H1 (cell line): Measurements from ENCODE around the gene CCDC106. TPM values are rescaled to one million over a fixed set of nuclear protein-coding genes. Genes with fewer than 3 reads are reported as not detected.

Experiments
- CTCF ChIA-PET: fragments of 300-600 bp; sonication (Branson Sonifier 250); formaldehyde crosslinking; loops from one replicate; lab custom pipeline; 2021; ENCODE audit not compliant: partially characterized antibody; lab: Charles Lee
- POLR2A ChIA-PET: fragments of 300-600 bp; sonication (Branson Sonifier 250); formaldehyde crosslinking; loops from one replicate; lab custom pipeline; 2021; ENCODE audit warnings: inconsistent platforms; ENCODE audit not compliant: partially characterized antibody; lab: Charles Lee
- DNase-seq, 2 experiments: peaks; one replicate each; pipeline versions ENCODE4 v3.0.0 to v3.0.0-alpha.2; 2010 to 2022; ENCODE audit warnings: low spot score in 2 of 2, low read depth in 1 of 2, mixed read lengths in 1 of 2
- FAIRE-seq: peaks from 2 replicates; lab custom pipeline; 2011; peaks lifted over from hg19 to GRCh38; lab: Jason Lieb, UNC
- H2AFZ ChIP-seq: 2 replicates; pipeline ENCODE4 v1.8.1; 2012; ENCODE audit warnings: low read length, inconsistent platforms
- H2AK5ac ChIP-seq: 2 replicates; pipeline ENCODE4 v1.6.1; 2013; ENCODE audit warnings: low read depth, low read length
- H2BK120ac ChIP-seq: replicated peaks from 2 replicates; pipeline ENCODE3; 2013; ENCODE audit warnings: low read depth, low read length, inconsistent platforms
- H2BK12ac ChIP-seq: 2 replicates; pipeline ENCODE4 v1.6.1; 2013; ENCODE audit warnings: low read depth, low read length
- H2BK15ac ChIP-seq: 2 replicates; pipeline ENCODE4 v1.6.1; 2013; ENCODE audit warnings: low read length
- H2BK20ac ChIP-seq: 2 replicates; pipeline ENCODE4 v1.6.1; 2013; ENCODE audit warnings: low read length
- H2BK5ac ChIP-seq: 2 replicates; pipeline ENCODE4 v1.6.1; 2013; ENCODE audit warnings: low read depth, low read length
- H3K14ac ChIP-seq: 2 replicates; pipeline ENCODE4 v1.6.1; 2013; ENCODE audit warnings: inconsistent platforms; ENCODE audit not compliant: insufficient read length
- H3K18ac ChIP-seq: 2 replicates; pipeline ENCODE4 v1.6.1; 2013; ENCODE audit warnings: low read length; ENCODE audit errors: extremely low read depth
- H3K23ac ChIP-seq: 2 replicates; pipeline ENCODE4 v1.6.1; 2013; ENCODE audit warnings: inconsistent platforms; ENCODE audit not compliant: insufficient read length
- H3K23me2 ChIP-seq: 2 replicates; pipeline ENCODE4 v1.6.1; 2013; ENCODE audit warnings: low read depth, low read length
- H3K27ac ChIP-seq: 2 replicates; pipeline ENCODE4 v1.6.1; 2011; ENCODE audit warnings: low read depth, low read length, inconsistent platforms
- H3K27me3 ChIP-seq, 4 experiments: replicated peaks in 1 of 4; 1 replicate in 1 of 4; 2 replicates in 3 of 4; pipeline versions ENCODE4 v1.6.1 to v1.8.1; 2011 to 2013; ENCODE audit warnings: low read length in 3 of 4, mild to moderate bottlenecking in 3 of 4, inconsistent platforms in 2 of 4, mixed read lengths in 2 of 4, moderate library complexity in 1 of 4; ENCODE audit not compliant: control insufficient read depth in 3 of 4, insufficient read depth in 3 of 4; ENCODE audit errors: extremely low read depth in 1 of 4
- H3K36me3 ChIP-seq, 4 experiments: 2 replicates each; pipeline versions ENCODE4 v1.6.1 to v1.8.1; 2011 to 2013; ENCODE audit warnings: mild to moderate bottlenecking in 4 of 4, low read length in 3 of 4, moderate library complexity in 2 of 4, control low read depth in 1 of 4, inconsistent platforms in 1 of 4; ENCODE audit not compliant: insufficient read depth in 4 of 4, control insufficient read depth in 2 of 4
- H3K4ac ChIP-seq: replicated peaks from 2 replicates; pipeline ENCODE3; 2013; ENCODE audit warnings: low read length, low read depth, mixed read lengths, inconsistent platforms; ENCODE audit not compliant: insufficient read length
- H3K4me1 ChIP-seq, 4 experiments: replicated peaks in 1 of 4; 1 replicate in 1 of 4; 2 replicates in 3 of 4; pipeline versions ENCODE4 v1.6.1 to v1.8.1; 2011 to 2013; ENCODE audit warnings: low read length in 3 of 4, inconsistent platforms in 2 of 4, mixed read lengths in 1 of 4; ENCODE audit not compliant: insufficient read depth in 4 of 4, control insufficient read depth in 3 of 4
- H3K4me2 ChIP-seq, 2 experiments: 2 replicates each; pipeline versions ENCODE4 v1.6.1 to v1.8.1; 2011 to 2013; ENCODE audit warnings: low read depth in 2 of 2, low read length in 2 of 2, control low read depth in 1 of 2, inconsistent platforms in 1 of 2, mild to moderate bottlenecking in 1 of 2; ENCODE audit not compliant: insufficient read depth in 1 of 2
- H3K4me3 ChIP-seq, 4 experiments: fragments of 200-600, 300-600 bp in 1 of 4; sonication (generic), shearing (Covaris generic), sonication (Bioruptor Twin) in 1 of 4; 2 replicates each; pipeline versions ENCODE4 v1.5.1 to v1.8.1; 2011 to 2016; ENCODE audit warnings: low read length in 4 of 4, low read depth in 3 of 4, control low read depth in 2 of 4, inconsistent platforms in 2 of 4, mild to moderate bottlenecking in 2 of 4, mixed read lengths in 1 of 4, moderate library complexity in 1 of 4; ENCODE audit not compliant: insufficient read depth in 2 of 4; ENCODE audit errors: extremely low read depth in 1 of 4
- H3K56ac ChIP-seq: replicated peaks from 2 replicates; pipeline ENCODE3; 2013; ENCODE audit warnings: low read depth, mild to moderate bottlenecking, mixed read lengths, low read length, inconsistent platforms; ENCODE audit not compliant: insufficient read length
- H3K79me1 ChIP-seq: 2 replicates; pipeline ENCODE4 v1.6.1; 2013; ENCODE audit warnings: low read depth, low read length, control low read depth
- H3K79me2 ChIP-seq, 2 experiments: 2 replicates each; pipeline versions ENCODE4 v1.6.1 to v1.8.1; 2012 to 2013; ENCODE audit warnings: low read length in 2 of 2, mild to moderate bottlenecking in 2 of 2, inconsistent platforms in 1 of 2; ENCODE audit not compliant: insufficient read depth in 2 of 2, control insufficient read depth in 1 of 2
- H3K9ac ChIP-seq, 4 experiments: replicated peaks in 1 of 4; 1 replicate in 1 of 4; 2 replicates in 3 of 4; pipeline versions ENCODE4 v1.6.1 to v1.8.1; 2011 to 2013; ENCODE audit warnings: low read depth in 3 of 4, low read length in 3 of 4, control low read depth in 2 of 4, mild to moderate bottlenecking in 2 of 4, moderate library complexity in 2 of 4, inconsistent platforms in 1 of 4; ENCODE audit errors: extremely low read depth in 1 of 4
- H3K9me3 ChIP-seq, 2 experiments: 2 replicates each; pipeline versions ENCODE4 v1.6.1 to v1.8.1; 2012 to 2013; ENCODE audit warnings: mild to moderate bottlenecking in 2 of 2, moderate library complexity in 2 of 2, control low read depth in 1 of 2, inconsistent platforms in 1 of 2, low read depth in 1 of 2, low read length in 1 of 2, mixed read lengths in 1 of 2; ENCODE audit not compliant: insufficient read depth in 2 of 2
- H4K20me1 ChIP-seq, 2 experiments: replicated peaks in 1 of 2; 2 replicates each; pipeline versions ENCODE3 to v1.8.1; 2011 to 2013; ENCODE audit warnings: inconsistent platforms in 2 of 2, low read length in 2 of 2, mild to moderate bottlenecking in 1 of 2; ENCODE audit not compliant: insufficient read depth in 2 of 2, control insufficient read depth in 1 of 2
- H4K5ac ChIP-seq: 2 replicates; pipeline ENCODE4 v1.6.1; 2013; ENCODE audit warnings: low read length, low read depth, mixed read lengths, inconsistent platforms; ENCODE audit not compliant: insufficient read length
- H4K8ac ChIP-seq: 2 replicates; pipeline ENCODE4 v1.8.0; 2013; ENCODE audit warnings: mild to moderate bottlenecking, moderate library complexity, low read length, inconsistent platforms; ENCODE audit not compliant: insufficient read depth; ENCODE audit errors: extremely low read depth
- H4K91ac ChIP-seq: replicated peaks from 2 replicates; pipeline ENCODE3; 2013; ENCODE audit warnings: low read length, mixed read lengths, inconsistent platforms; ENCODE audit not compliant: insufficient read length
- ASH2L ChIP-seq: fragments of 200-600, 300-600 bp; sonication (generic); IDR thresholded peaks from one replicate; pipeline ENCODE4 v1.7.1; 2017; ENCODE audit warnings: low read length
- BACH1 ChIP-seq: IDR thresholded peaks from 2 replicates; pipeline ENCODE4 v1.6.1; 2012; ENCODE audit warnings: low read length, improper control_type of control experiment
- E2F6 ChIP-seq: IDR thresholded peaks from 2 replicates; pipeline ENCODE4 v1.6.1; 2012; ENCODE audit warnings: inconsistent platforms
- KDM1A ChIP-seq: fragments of 200-600, 300-600 bp; sonication (generic); IDR thresholded peaks from 2 replicates; pipeline ENCODE4 v1.7.1; 2016; ENCODE audit warnings: mild to moderate bottlenecking, low read length, borderline replicate concordance
- NANOG ChIP-seq: IDR thresholded peaks from 2 replicates; pipeline ENCODE4 v1.6.1; 2011; ENCODE audit warnings: low read length, low read depth, mild to moderate bottlenecking, inconsistent platforms; ENCODE audit not compliant: insufficient read depth, poor library complexity, severe bottlenecking
- PHF8 ChIP-seq: fragments of 200-600 bp; sonication (generic); conservative IDR thresholded peaks from 2 replicates; pipeline ENCODE4 v1.7.1; 2012; ENCODE audit warnings: low read depth, mild to moderate bottlenecking, inconsistent platforms, low read length, moderate library complexity
- SP4 ChIP-seq: IDR thresholded peaks from 2 replicates; pipeline ENCODE4 v1.6.1; 2012; ENCODE audit warnings: low read length, inconsistent platforms
- WGBS, 2 experiments: shearing (Covaris generic) in 1 of 2; methylation state at CpG; one replicate each; pipeline versions ENCODE4 v1.1.6 to v1.1.7; 2013 to 2015; ENCODE audit warnings: low lambda C conversion rate in 2 of 2, mixed read lengths in 2 of 2, inconsistent platforms in 1 of 2, low coverage in 1 of 2, missing lambda C conversion rate in 1 of 2; ENCODE audit not compliant: insufficient replicate concordance in 2 of 2, insufficient coverage in 1 of 2, insufficient read length in 1 of 2; ENCODE audit errors: extremely low coverage in 1 of 2, missing lambda C conversion rate in 1 of 2; 5-methylcytosine and 5-hydroxymethylcytosine counted together
- polyA plus RNA-seq, 7 experiments: library from polyadenylated mRNA; depleted of rRNA in 3 of 7; stranded (reverse) in 5 of 7; unstranded in 2 of 7; fragments of >200 nt in 5 of 7; fragments of 200-250 nt in 2 of 7; gene quantifications; 1 replicate in 5 of 7; 2 replicates in 1 of 7; 4 replicates in 1 of 7; pipeline versions ENCODE4 v1.2.1 to v1.2.3, GENCODE V29; 2011 to 2013; ENCODE audit warnings: missing spikeins in 2 of 7, mixed read lengths in 2 of 7
- total RNA-seq: library from RNA; stranded (reverse); fragmentation: NEBNext Ultra II Directional; extraction: Animal tissue kit (Norgen Biotek cat#: 25700); gene quantifications from 2 replicates; pipeline ENCODE4 v1.2.1, GENCODE V29; 2021

CCDC106 gene
- total and polyA plus RNA-seq, 2 of the 8 experiments (the other 6 are each of a cell fraction or from before 2014, with no cell fraction given), result 12.0 to 20.1 TPM

- Histone ChIP-seq H3K79me2 (peaks cover 0 to 29% of the 10 kb centered on the region in 2 experiments; a peak in 2 of 4 replicates), H4K8ac (no peak overlapping the region)
Measured at GRCh38 chr19:55685776-55686175, 37.8 kb downstream of the CCDC106 start.

More at GRCh38 chr19:55685776-55686175, 37.8 kb downstream of the CCDC106 start:
- Histone ChIP-seq H3K18ac (no peak overlapping the region), H2AK5ac (no peak overlapping the region), H3K23ac (no peak overlapping the region), H4K20me1 (peaks cover 5 to 41% of the 10 kb centered on the region in 2 experiments), H2BK12ac (no peak overlapping the region), H3K36me3 (peaks cover 2 to 33% (median 17%) of the 10 kb centered on the region in 4 experiments; a peak in 6 of 8 replicates), H3K27me3 (no peaks in the 10 kb centered on the region; a peak in 1 of 7 replicates), H3K27ac (no peak overlapping the region), H3K4ac (no peak overlapping the region), H3K56ac (no peak overlapping the region), H3K9ac (no peak overlapping the region), H2BK120ac (no peak overlapping the region), H4K91ac (no peak overlapping the region), H2AFZ (no peak overlapping the region), H2BK15ac (no peak overlapping the region), H3K4me1 (no peaks in the 10 kb centered on the region), H3K79me1 (peaks cover 7% of the 10 kb centered on the region), H3K14ac (no peak overlapping the region), H3K9me3 (no peaks in the 10 kb centered on the region), H3K4me3 (no peak overlapping the region), H4K5ac (no peak overlapping the region), H3K4me2 (no peak overlapping the region), H2BK5ac (no peak overlapping the region)
- WGBS, 2 experiments, result 94% methylated on average over 6 of the region's 6 CpGs; no CpG with 5 or more reads in 1 of the 2 experiments
- POLR2A ChIA-PET, result interaction anchor here (1.1 to 1.5 kb wide), 2 partner anchors 12 to 31 kb away, joined by 3 read pairs; partner anchors contain the start of gene U2AF2
- no peak for FAIRE-seq
- no peak for DNase-seq
- CTCF ChIA-PET, result no interaction called here
- TF ChIP-seq BACH1, result no peak
- no peak for TF ChIP-seq NANOG
- no peak for TF ChIP-seq KDM1A
- no peak for TF ChIP-seq PHF8
- no peak for TF ChIP-seq E2F6
- no peak for TF ChIP-seq ASH2L
- no peak for TF ChIP-seq SP4
- TF ChIP-seq, all 59 proteins: peak for 0
- Histone ChIP-seq H2BK20ac (no peak overlapping the region), H3K23me2 (no peaks in the 10 kb centered on the region)
